HepG2 (cell line): Measurements from ENCODE around the gene TMBIM1. TPM values are rescaled to one million over a fixed set of nuclear protein-coding genes. Genes with fewer than 3 reads are reported as not detected.

ENCODE experiments used
- ARNT ChIP-seq: fragments of 450-650 bp; IDR thresholded peaks from 2 replicates; pipeline ENCODE4 v1.6.1; 2017
- CAMTA2 ChIP-seq: sonication (generic); formaldehyde crosslinking; IDR thresholded peaks from 2 replicates; pipeline ENCODE4 v1.4.0; 2020; ENCODE audit warnings: mild to moderate bottlenecking, missing genetic modification reagents, borderline replicate concordance
- FOSL1 ChIP-seq: sonication (generic); formaldehyde crosslinking; IDR thresholded peaks from 2 replicates; pipeline ENCODE4 v1.9.0; 2021; ENCODE audit warnings: missing genetic modification reagents, borderline replicate concordance
- FOXC1 ChIP-seq: sonication (generic); formaldehyde crosslinking; IDR thresholded peaks from 2 replicates; pipeline ENCODE4 v1.8.0; 2022; ENCODE audit warnings: mild to moderate bottlenecking, missing genetic modification reagents, borderline replicate concordance
- HOXA7 ChIP-seq: sonication (generic); formaldehyde crosslinking; IDR thresholded peaks from 2 replicates; pipeline ENCODE4 v1.8.1; 2022; ENCODE audit warnings: mild to moderate bottlenecking, missing genetic modification reagents, moderate library complexity
- HOXA9 ChIP-seq: sonication (generic); formaldehyde crosslinking; IDR thresholded peaks from 2 replicates; pipeline ENCODE4 v1.8.1; 2022; ENCODE audit warnings: missing genetic modification reagents, mild to moderate bottlenecking, moderate library complexity, borderline replicate concordance
- MTA1 ChIP-seq: sonication (generic); formaldehyde crosslinking; IDR thresholded peaks from 2 replicates; pipeline ENCODE4 v1.4.0; 2020; ENCODE audit warnings: missing genetic modification reagents, mild to moderate bottlenecking, borderline replicate concordance
- NCOA5 ChIP-seq: sonication (generic); formaldehyde crosslinking; IDR thresholded peaks from 2 replicates; pipeline ENCODE4 v1.4.0; 2020; ENCODE audit warnings: missing genetic modification reagents
- NR2F1 ChIP-seq, 2 experiments: fragments of 450-650 bp in 1 of 2; formaldehyde crosslinking in 1 of 2; IDR thresholded peaks; 2 replicates each; pipeline versions ENCODE4 v1.5.0 to v1.6.1; 2016 to 2020; ENCODE audit warnings: mild to moderate bottlenecking in 1 of 2, missing compliant biosample characterization in 1 of 2, missing genetic modification reagents in 1 of 2, moderate library complexity in 1 of 2
- RFXANK ChIP-seq: IDR thresholded peaks from 2 replicates; pipeline ENCODE4 v1.6.1; 2016
- SIX1 ChIP-seq: sonication (generic); formaldehyde crosslinking; IDR thresholded peaks from 2 replicates; pipeline ENCODE4 v1.4.0; 2020; ENCODE audit warnings: missing genetic modification reagents, borderline replicate concordance
- SMAD3 ChIP-seq: sonication (generic); formaldehyde crosslinking; IDR thresholded peaks from 2 replicates; pipeline ENCODE4 v1.4.0; 2020; ENCODE audit warnings: missing genetic modification reagents
- ZC3H4 ChIP-seq: sonication (generic); formaldehyde crosslinking; IDR thresholded peaks from 2 replicates; pipeline ENCODE4 v1.4.0; 2020; ENCODE audit warnings: missing genetic modification reagents, borderline replicate concordance
- ZFP41 ChIP-seq: sonication (generic); formaldehyde crosslinking; IDR thresholded peaks from 2 replicates; pipeline ENCODE4 v1.4.0; 2020; ENCODE audit warnings: mild to moderate bottlenecking, missing genetic modification reagents, borderline replicate concordance
- ZFP62 ChIP-seq: sonication (generic); formaldehyde crosslinking; IDR thresholded peaks from 2 replicates; pipeline ENCODE4 v1.4.0; 2020; ENCODE audit warnings: missing genetic modification reagents
- ZNF629 ChIP-seq: sonication (generic); formaldehyde crosslinking; conservative IDR thresholded peaks from 2 replicates; pipeline ENCODE4 v1.5.0; 2020; ENCODE audit warnings: missing genetic modification reagents
- ZNF878 ChIP-seq: sonication (generic); formaldehyde crosslinking; IDR thresholded peaks from 2 replicates; pipeline ENCODE4 v1.8.1; 2023; ENCODE audit warnings: mild to moderate bottlenecking, missing genetic modification reagents, moderate library complexity
- polyA plus RNA-seq, 8 experiments: library from polyadenylated mRNA; depleted of rRNA in 3 of 8; stranded (reverse) in 7 of 8; unstranded in 1 of 8; fragments of >200 nt; fragmentation: Illumina TruSeq in 4 of 8; extraction: Trizol in 4 of 8; gene quantifications; 2 replicates each; pipeline versions ENCODE4 v1.2.1 to v1.2.3, GENCODE V29; 2011 to 2016; ENCODE audit warnings: low read depth in 4 of 8, missing spikeins in 1 of 8, mixed read lengths in 1 of 8; ENCODE audit not compliant: insufficient read depth in 1 of 8
- total RNA-seq, 5 experiments: library from RNA; depleted of rRNA; stranded (reverse); fragments of >200 nt; fragmentation: Illumina TruSeq; extraction: Trizol; gene quantifications; 2 replicates each; pipeline ENCODE4 v1.2.3, GENCODE V29; 2016; ENCODE audit warnings: low read depth in 1 of 5
- TF ChIP-seq, protein P1 (sequence below): sonication (generic); formaldehyde crosslinking; IDR thresholded peaks from 2 replicates; pipeline ENCODE4 v1.4.0; 2020; ENCODE audit warnings: missing genetic modification reagents, borderline replicate concordance
- TF ChIP-seq, protein P2 (sequence below): sonication (generic); formaldehyde crosslinking; IDR thresholded peaks from 2 replicates; pipeline ENCODE4 v1.8.0; 2022; ENCODE audit warnings: mild to moderate bottlenecking, missing genetic modification reagents, borderline replicate concordance
- TF ChIP-seq, protein P3 (sequence below): sonication (generic); formaldehyde crosslinking; IDR thresholded peaks from 2 replicates; pipeline ENCODE4 v1.5.0; 2020; ENCODE audit warnings: mild to moderate bottlenecking, missing genetic modification reagents
- TF ChIP-seq, protein P4 (sequence below): sonication (generic); formaldehyde crosslinking; IDR thresholded peaks from 2 replicates; pipeline ENCODE4 v1.5.0; 2020; ENCODE audit warnings: missing genetic modification reagents, mild to moderate bottlenecking, borderline replicate concordance
- TF ChIP-seq, protein P5 (sequence below): IDR thresholded peaks from 2 replicates; pipeline ENCODE4 v1.6.1; 2016; ENCODE audit warnings: missing compliant biosample characterization, missing genetic modification reagents, borderline replicate concordance

Gene TMBIM1
- total and polyA plus RNA-seq, 2 of the 13 experiments (the other 11 are each of a cell fraction or from before 2014, with no cell fraction given) = 127 to 139 TPM

DNA sequence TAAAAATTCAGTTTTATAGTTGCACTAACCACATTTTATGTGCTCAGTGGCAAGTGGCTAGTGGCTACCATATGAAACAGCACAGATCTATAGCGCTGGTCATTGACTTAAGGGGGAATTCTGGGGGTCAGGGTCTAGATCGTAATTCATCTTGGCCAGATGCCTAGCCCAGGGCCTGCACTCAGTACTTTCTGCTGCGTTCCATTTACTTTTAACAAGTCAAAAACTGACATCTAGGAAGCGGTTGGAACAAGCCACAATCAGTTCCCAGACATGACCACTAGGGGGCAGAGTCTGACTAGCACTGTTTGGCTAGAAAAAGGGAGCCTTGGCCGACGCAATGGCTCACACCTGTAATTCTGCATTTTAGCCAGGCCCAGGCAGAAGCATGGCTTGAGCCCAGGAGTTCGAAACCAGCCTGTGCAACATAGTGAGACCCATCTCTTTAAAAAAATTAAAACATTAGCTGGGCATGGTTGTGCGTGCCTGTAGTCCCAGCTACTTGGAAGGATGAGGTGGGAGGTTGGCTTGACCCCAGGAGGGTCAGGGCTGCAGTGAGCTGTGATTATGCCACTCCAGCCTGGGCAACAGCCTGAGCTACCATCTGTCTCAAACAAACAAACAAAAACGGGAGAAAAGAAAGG, 9.0 kb upstream of the TMBIM1 start (continued):
- TF ChIP-seq FOXC1 (0 out of 2 replicates have a peak, but pooled peaks have one; percentile 31), ARNT (no peak), SMAD3 (CRISPR knock-in tag) (peak; percentile 69; the same call in 1 of the 2 replicates), SIX1 (CRISPR knock-in tag) (peak; percentile 51; the same call in 1 of the 2 replicates), ZC3H4 (no peak), ZFP62 (CRISPR knock-in tag) (no peak), FOSL1 (CRISPR knock-in tag) (no peak), NR2F1 (CRISPR knock-in tag; IDR thresholded peaks at IDR 0.05) (no peak), ZFP41 (no peak), ZNF878 (CRISPR knock-in tag) (no peak), HOXA7 (CRISPR knock-in tag) (no peak), MTA1 (no peak), ZNF629 (CRISPR knock-in tag) (peak; percentile 58), NCOA5 (CRISPR knock-in tag) (no peak), CAMTA2 (CRISPR knock-in tag) (no peak), RFXANK (CRISPR knock-in tag) (no peak), HOXA9 (CRISPR knock-in tag) (no peak)
- TF ChIP-seq, protein P1, sequence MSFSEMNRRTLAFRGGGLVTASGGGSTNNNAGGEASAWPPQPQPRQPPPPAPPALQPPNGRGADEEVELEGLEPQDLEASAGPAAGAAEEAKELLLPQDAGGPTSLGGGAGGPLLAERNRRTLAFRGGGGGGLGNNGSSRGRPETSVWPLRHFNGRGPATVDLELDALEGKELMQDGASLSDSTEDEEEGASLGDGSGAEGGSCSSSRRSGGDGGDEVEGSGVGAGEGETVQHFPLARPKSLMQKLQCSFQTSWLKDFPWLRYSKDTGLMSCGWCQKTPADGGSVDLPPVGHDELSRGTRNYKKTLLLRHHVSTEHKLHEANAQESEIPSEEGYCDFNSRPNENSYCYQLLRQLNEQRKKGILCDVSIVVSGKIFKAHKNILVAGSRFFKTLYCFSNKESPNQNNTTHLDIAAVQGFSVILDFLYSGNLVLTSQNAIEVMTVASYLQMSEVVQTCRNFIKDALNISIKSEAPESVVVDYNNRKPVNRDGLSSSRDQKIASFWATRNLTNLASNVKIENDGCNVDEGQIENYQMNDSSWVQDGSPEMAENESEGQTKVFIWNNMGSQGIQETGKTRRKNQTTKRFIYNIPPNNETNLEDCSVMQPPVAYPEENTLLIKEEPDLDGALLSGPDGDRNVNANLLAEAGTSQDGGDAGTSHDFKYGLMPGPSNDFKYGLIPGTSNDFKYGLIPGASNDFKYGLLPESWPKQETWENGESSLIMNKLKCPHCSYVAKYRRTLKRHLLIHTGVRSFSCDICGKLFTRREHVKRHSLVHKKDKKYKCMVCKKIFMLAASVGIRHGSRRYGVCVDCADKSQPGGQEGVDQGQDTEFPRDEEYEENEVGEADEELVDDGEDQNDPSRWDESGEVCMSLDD (CRISPR knock-in tag) = no peak
- TF ChIP-seq, protein P2, sequence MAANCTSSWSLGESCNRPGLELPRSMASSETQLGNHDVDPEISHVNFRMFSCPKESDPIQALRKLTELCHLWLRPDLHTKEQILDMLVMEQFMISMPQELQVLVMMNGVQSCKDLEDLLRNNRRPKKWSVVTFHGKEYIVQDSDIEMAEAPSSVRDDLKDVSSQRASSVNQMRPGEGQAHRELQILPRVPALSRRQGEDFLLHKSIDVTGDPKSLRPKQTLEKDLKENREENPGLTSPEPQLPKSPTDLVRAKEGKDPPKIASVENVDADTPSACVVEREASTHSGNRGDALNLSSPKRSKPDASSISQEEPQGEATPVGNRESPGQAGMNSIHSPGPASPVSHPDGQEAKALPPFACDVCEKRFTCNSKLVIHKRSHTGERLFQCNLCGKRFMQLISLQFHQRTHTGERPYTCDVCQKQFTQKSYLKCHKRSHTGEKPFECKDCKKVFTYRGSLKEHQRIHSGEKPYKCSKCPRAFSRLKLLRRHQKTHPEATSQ (CRISPR knock-in tag) = no peak
- TF ChIP-seq, protein P3, sequence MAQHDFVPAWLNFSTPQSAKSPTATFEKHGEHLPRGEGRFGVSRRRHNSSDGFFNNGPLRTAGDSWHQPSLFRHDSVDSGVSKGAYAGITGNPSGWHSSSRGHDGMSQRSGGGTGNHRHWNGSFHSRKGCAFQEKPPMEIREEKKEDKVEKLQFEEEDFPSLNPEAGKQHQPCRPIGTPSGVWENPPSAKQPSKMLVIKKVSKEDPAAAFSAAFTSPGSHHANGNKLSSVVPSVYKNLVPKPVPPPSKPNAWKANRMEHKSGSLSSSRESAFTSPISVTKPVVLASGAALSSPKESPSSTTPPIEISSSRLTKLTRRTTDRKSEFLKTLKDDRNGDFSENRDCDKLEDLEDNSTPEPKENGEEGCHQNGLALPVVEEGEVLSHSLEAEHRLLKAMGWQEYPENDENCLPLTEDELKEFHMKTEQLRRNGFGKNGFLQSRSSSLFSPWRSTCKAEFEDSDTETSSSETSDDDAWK = no peak
- TF ChIP-seq, protein P4, sequence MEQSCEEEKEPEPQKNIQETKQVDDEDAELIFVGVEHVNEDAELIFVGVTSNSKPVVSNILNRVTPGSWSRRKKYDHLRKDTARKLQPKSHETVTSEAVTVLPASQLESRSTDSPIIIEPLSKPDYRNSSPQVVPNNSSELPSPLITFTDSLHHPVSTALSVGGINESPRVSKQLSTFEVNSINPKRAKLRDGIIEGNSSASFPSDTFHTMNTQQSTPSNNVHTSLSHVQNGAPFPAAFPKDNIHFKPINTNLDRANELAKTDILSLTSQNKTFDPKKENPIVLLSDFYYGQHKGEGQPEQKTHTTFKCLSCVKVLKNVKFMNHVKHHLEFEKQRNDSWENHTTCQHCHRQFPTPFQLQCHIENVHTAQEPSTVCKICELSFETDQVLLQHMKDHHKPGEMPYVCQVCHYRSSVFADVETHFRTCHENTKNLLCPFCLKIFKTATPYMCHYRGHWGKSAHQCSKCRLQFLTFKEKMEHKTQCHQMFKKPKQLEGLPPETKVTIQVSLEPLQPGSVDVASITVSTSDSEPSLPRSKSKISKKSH = no peak
- TF ChIP-seq, protein P5, sequence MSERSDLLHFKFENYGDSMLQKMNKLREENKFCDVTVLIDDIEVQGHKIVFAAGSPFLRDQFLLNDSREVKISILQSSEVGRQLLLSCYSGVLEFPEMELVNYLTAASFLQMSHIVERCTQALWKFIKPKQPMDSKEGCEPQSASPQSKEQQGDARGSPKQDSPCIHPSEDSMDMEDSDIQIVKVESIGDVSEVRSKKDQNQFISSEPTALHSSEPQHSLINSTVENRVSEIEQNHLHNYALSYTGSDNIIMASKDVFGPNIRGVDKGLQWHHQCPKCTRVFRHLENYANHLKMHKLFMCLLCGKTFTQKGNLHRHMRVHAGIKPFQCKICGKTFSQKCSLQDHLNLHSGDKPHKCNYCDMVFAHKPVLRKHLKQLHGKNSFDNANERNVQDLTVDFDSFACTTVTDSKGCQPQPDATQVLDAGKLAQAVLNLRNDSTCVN = peak; percentile 38; the same call in 1 of the 2 replicates
